Stimulated activated CD8-positive, alpha-beta memory T cell treated with anti-CD3 and anti-CD28 coated beads, Interleukin-12 subunit alpha, Interleukin-12 subunit beta, amount 100 ng/mL, for 24 hours (primary cell): ENCODE results near the gene EEF1AKMT2.
A peak's percentile ranks its signal among the peaks of the same experiment; 100 is the strongest.
"Not testable (repeated sequence)": the region's sequence is repeated elsewhere in the genome, so short reads cannot be mapped to it uniquely, and the experiment has no call there.

Source experiments
- DNase-seq: peaks from one replicate; pipeline ENCODE4 v3.0.0-alpha.2; 2020; ENCODE audit errors: extremely low read depth

The EEF1AKMT2 gene

GRCh38 chr10:124791547-124792348 lies at the start of gene EEF1AKMT2:
Gene EEF1AKMT2, minus strand, starts transcription at chr10:124791887. Its CDS starts 54 bp downstream, at chr10:124791833.
- peak; percentile 67 for DNase-seq

GRCh38 chr10:124837687-124838086 lies 46.0 kb upstream of the EEF1AKMT2 start:
- no peak for DNase-seq

DNA sequence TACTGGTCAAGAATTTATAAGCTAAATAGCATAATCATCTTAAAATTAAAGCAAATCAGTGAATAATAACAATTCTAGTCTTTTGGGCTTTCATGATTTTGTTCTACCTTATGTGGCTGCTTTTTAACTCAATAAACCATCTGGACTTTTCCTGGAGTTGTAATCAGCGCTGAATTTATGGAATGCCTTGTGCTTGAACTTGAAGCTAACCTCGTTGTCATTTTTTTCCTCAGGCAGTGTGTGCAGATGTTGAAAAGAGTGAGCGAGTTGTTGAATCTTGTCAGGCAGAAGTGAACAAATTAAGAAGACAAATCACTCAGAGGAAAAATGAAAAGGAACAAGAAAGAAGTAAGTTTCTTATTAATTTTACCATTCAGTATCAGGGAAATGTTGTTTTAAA lies 39.4 kb upstream of the EEF1AKMT2 start:
- no peak for DNase-seq

DNA sequence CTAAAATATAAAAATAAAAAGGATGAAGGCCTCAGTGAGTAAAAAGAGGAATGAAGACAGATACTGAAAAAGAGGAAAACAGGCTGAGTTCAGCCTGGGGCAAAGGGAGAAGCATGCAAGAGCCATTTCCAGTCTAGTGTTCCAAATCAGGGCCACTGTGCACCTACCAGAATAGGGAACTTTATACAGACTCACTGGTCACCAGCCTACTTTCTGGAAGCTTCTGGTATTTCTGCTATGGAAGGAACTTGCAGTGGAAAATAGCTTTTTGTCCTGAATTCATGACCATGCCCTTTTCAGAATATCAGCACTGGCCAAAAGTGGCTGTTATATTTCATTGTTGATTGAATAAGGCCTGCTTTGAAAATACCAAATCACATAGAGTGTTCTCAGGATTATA lies 38.8 kb upstream of the EEF1AKMT2 start:
- no peak for DNase-seq

DNA sequence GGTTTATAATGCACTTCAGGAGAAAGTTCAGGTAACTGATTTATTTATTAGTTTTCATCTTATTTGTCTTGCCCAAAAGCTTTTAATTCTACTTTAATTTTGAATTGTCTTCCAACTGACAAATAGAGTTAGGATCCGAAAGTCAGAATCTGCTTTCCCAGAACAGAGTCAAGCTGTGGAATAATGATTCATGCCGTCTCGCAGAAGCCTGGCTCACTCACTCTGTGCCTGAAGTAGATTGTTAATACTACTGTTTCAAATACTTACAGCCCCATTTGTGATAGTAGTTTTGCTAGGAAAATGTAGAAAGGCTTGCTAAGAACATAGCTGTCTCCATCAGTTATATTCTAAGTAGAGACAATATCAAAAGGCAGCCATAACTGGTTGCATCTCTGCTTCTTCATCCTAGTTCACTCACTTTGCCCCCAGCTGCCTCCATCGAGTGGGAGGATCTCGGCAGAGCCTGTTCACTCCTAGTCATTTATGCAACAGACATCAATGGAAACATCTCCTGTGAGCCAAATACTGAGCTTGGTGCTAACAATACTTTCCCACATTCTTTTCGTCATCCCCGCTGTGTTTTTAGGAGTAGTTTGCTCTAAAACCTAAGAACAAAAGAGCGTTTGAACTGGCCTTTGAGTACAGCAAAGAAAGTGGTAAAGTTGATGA lies 37.9 kb upstream of the EEF1AKMT2 start:
- no peak for DNase-seq

- DNase-seq: no peak
Observed at GRCh38 chr10:124827474-124827873, 35.8 kb upstream of the EEF1AKMT2 start.

DNA sequence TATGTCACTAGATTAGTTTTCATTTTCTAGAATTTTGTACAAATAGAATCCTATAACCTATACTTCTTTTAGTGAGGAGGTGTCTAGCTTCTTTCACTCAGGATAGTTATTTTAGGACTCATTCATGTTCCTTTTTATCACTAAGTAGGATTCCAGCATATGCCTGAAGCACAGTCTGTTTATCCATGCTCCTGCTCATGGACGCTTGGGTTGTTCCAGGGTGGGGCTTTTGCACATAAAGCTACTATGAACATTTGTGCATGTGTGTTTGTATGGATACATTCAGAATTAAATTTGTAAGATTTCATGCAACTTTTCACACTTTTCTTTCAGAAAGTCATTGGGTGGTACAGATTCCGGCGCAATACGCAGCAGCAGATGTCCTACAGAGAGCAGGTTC lies 34.6 kb upstream of the EEF1AKMT2 start:
- DNase-seq: no peak

GRCh38 chr10:124825702-124826101 lies 34.0 kb upstream of the EEF1AKMT2 start:
- no peak for DNase-seq

DNA sequence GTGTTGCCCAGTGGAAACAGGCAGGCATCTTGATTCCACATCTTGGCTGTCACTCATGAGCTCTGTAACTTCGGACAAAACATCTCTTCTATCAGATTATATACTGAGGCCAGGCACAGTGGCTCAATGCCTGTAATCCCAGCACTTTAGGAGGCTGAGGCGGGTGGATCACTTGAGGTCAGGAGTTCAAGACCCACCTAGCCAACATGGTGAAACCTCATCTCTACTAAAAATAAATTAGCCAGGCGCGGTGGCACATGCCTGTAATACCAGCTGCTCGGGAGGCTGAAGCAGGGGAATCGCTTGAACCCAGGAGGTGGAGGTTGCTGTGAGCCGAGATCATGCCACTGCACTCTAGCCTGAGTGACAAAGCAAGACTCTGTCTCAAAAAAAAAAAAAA lies 33.2 kb upstream of the EEF1AKMT2 start:
- not testable (repeated sequence) for DNase-seq

GRCh38 chr10:124824507-124824906 lies 32.8 kb upstream of the EEF1AKMT2 start:
- no peak for DNase-seq

DNA sequence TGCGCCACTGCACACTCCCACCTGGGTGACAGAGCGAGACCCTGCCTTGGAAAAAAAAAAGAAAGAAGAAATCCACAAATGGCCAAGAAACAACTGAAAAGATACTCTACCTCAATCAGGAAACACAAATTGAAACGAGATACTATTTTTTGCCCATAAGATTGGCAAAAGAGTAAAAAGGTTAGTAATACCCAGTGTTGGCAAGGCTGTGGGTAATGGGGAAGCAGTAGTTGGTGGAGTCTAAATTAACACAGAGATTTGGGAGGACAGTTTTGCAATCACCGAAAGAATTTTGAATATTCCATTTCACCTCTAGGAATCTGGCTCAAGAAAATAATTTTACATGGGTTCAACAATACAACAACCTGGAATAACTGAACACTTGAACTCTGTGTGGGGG lies 29.8 kb upstream of the EEF1AKMT2 start:
- DNase-seq: no peak

- DNase-seq: no peak
Observed at GRCh38 chr10:124820121-124820520, 28.4 kb upstream of the EEF1AKMT2 start.

DNA sequence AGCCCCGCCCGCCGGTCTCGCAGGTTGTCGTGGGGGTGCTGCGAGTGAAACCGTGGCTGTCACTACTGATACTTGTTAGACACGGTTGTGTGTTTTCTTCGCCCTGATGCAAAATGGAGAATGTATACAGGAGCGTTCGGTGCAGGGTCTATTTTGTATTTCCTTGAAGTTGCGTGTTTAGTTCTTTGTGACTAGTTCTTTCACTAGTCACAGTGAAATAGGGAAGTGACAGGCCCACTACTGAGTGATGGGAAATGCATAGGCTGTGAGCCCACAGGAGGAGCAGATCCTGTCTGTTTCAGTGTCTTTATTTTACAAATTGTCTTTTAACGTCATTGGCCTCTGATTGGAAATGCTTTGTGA lies 10.6 kb upstream of the EEF1AKMT2 start:
- no peak for DNase-seq

DNA sequence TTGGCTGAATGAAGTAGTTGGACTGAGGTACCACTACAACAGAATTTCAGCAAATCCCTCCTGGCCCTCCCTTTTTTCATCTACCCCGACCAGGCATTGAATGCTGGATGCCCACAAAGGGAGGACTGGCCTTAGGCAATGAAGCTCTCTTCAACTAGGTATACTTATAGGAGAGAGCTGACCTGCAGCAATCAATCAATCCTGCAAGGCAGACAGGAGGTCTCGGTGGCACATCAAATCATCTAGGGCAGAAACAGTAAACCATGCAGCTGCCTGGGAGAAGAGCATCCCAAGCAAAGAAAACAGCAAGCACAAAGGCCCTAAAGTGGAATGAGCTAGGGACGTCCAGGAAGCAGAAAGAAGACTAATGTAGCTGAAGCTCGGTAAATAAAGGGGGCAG lies 7.5 kb upstream of the EEF1AKMT2 start:
- no peak for DNase-seq

DNA sequence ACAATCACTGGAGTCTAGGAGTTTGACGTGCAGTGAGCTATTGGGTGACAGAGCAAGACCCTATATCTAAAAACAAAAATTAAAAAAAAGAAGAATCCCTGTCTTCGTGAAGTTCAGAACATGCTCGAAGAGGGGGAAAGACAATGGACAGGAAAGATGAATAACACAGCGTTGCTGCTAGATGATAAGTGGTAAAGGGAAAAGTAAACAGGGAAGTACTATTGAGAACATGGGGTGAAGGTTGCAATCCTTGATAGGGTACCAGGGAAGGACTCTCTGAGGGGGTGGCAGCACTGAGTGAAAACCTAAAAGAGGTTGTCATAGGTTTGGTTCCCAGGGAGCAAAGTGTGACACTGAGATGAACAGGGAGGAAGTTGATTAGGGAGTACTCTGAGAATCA lies 7.1 kb upstream of the EEF1AKMT2 start:
- no peak for DNase-seq

DNA sequence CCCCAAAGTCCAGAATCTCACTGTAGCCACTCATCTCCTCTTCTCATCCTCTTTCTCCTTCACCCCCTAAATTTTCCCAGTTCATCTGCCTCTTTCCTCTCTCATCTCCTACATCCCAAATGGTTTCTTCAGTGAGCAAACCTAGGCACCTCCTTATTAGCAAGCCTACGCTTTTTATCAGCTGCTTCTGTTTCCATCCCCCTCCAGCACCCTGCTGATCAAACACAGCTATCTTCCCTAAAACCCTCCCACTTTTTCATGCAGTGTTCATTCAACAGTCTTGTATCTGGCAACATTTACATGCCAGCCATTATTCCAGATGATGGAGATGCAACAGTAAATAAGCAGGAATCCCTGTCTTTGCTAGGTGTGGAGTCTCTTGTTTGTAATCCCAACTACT lies 6.7 kb upstream of the EEF1AKMT2 start:
- no peak for DNase-seq

DNA sequence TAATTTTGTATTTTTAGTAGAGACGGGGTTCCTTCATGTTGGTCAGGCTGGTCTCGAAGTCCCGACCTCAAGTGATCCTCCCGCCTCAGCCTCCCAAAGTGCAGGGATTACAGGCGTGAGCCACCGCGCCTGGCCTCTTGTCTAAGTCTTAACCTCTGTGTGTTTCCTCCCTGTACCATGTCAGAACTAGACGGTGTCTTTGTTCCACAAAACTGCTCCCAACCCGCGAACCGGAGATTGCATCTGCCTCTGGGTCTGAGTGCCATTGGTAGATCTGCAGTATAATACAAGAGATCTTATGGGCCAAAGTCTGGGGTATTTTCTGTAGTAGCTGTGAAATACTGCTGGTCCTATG lies 1.3 kb upstream of the EEF1AKMT2 start:
- no peak for DNase-seq

- DNase-seq: not testable (repeated sequence)
Observed at GRCh38 chr10:124782900-124783299, 8.8 kb downstream of the EEF1AKMT2 start.

GRCh38 chr10:124768791-124769190 lies 22.9 kb downstream of the EEF1AKMT2 start:
- no peak for DNase-seq

- no peak for DNase-seq
Observed at GRCh38 chr10:124765256-124765655, 26.4 kb downstream of the EEF1AKMT2 start.

DNA sequence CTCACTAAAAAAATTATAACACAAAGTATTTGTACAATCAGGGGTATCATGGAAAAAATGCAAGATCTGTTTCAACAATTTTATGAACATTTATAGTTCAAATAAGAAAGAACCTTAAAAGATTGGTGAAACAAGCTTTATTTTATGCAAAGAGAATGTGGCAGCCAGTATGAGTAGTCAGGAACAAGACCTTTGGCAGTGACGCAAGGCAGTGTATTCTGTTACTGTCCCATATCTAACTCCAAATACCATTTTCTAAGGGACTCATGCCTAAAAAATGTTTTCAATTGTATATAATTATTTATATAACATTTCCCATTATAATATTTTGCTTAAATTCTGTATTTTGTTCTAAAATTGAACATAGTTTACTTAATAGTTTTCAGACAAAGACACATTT lies 28.4 kb downstream of the EEF1AKMT2 start:
- no peak for DNase-seq

GRCh38 chr10:124762281-124762680 lies 29.4 kb downstream of the EEF1AKMT2 start:
- no peak for DNase-seq

DNA sequence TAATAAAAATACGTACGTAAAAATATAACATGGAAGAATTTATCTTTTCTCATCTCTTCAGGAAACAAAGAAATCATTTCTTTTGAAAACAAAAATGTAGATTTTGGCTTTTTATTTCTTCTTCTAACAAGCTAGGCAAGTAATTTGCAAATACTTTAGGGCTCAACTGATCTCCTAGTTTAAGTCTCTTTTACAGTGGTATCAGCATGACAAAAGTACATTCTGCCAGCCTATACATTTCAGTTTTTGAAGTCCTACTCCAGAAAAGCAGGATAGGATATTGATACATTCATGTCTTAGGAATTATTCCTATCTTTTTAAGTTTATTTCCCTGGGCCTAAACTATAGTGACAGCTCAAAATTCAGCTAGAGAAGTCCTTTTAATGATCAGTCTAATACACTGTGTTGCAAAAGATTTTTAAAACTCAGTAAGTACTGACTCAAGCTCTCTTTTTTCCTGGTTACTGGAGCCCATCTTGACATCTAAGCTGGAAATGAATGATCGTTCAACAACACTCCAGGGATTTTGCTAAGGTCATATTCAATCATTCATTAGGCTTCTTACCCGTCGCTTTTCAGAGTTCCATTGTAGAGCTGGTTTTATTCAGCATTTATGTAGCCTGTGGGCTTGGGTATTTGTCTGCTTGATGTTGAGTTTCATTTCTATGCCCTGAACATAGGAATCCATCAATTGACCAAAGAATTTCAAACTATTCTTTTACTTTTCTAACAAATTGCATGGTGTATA lies 35.4 kb downstream of the EEF1AKMT2 start:
- no peak for DNase-seq
